H1 (cell line): ENCODE results near the gene TRAK1. TPM values are rescaled to one million over a fixed set of nuclear protein-coding genes. Genes with fewer than 3 reads are reported as not detected.

ENCODE experiments used
- BRCA1 ChIP-seq: IDR thresholded peaks from 2 replicates; pipeline ENCODE4 v1.6.1; 2012; ENCODE audit warnings: low read depth, low read length, improper control_type of control experiment
- HDAC6 ChIP-seq: IDR thresholded peaks from one replicate; pipeline ENCODE4 v1.7.1; 2012; ENCODE audit warnings: low read depth, mild to moderate bottlenecking, inconsistent platforms, low read length, moderate library complexity
- RNF2 ChIP-seq: fragments of 200-900, 300-1000 bp; sonication (generic); IDR thresholded peaks from 2 replicates; pipeline ENCODE4 v1.7.1; 2016; ENCODE audit warnings: borderline replicate concordance, low read depth, mild to moderate bottlenecking, antibody characterized with exemption, low read length; ENCODE audit not compliant: poor library complexity, severe bottlenecking; ENCODE audit errors: missing control alignments
- SIRT6 ChIP-seq: IDR thresholded peaks from one replicate; pipeline ENCODE4 v1.7.1; 2012; ENCODE audit warnings: low read length, inconsistent platforms
- polyA plus RNA-seq, 7 experiments: library from polyadenylated mRNA; depleted of rRNA in 3 of 7; stranded (reverse) in 5 of 7; unstranded in 2 of 7; fragments of >200 nt in 5 of 7; fragments of 200-250 nt in 2 of 7; gene quantifications; 1 replicate in 5 of 7; 2 replicates in 1 of 7; 4 replicates in 1 of 7; pipeline versions ENCODE4 v1.2.1 to v1.2.3, GENCODE V29; 2011 to 2013; ENCODE audit warnings: missing spikeins in 2 of 7, mixed read lengths in 2 of 7
- total RNA-seq: library from RNA; stranded (reverse); fragmentation: NEBNext Ultra II Directional; extraction: Animal tissue kit (Norgen Biotek cat#: 25700); gene quantifications from 2 replicates; pipeline ENCODE4 v1.2.1, GENCODE V29; 2021

Gene TRAK1
- total and polyA plus RNA-seq, 2 of the 8 experiments (the other 6 are each of a cell fraction or from before 2014, with no cell fraction given), result 21.3 to 32.7 TPM

DNA sequence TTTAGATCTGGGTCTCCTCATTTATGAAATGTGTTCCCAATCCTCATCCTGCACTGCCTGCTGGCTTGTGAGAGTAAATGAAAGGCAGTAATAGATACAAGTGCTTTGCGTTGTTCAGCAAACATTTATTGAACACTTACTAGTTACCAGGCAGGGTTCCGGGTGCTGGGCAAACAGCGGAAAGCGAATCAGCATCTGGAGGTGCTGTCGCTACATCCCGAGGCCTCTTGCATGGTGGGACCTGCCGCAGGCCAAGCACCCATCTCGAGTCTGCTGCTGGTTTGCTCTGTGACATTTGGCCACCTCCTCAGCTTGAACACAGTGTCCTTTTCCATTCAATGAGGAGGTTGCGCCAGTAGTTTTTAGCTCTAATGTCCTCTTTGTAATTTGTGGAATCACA, 24.8 kb downstream of the TRAK1 start (continued):
- TF ChIP-seq RNF2 (no peak), BRCA1 (no peak), SIRT6 (no peak), HDAC6 (no peak)
